ENCODE measurements around the gene ANKS1B.

The ANKS1B gene

DNA sequence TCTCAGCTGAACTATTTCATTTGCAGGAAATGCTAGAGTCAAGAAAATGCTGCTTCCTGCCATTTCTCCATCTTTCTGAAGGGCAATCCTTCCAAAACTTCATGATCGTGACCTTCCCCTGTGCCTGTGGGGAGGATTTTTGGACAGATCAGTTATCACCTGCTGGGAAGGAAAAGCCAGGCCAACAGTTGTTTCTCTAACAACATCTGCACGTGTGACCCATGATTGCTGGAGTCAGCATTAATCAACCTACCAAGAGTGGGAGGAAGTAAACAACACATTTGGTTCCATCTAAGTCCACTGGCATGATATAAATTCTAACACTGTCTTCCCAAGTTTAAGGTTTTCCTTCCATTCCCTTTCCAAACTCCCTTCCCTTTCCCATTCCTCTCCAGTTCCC is 1167.0 kb downstream of the ANKS1B start:
- no peak overlapping the region for H3K4me3 Mint-ChIP-seq
- no peaks in the 10 kb centered on the region for H3K4me1 Mint-ChIP-seq (ENCODE audit: low read depth)
- H3K27me3 Mint-ChIP-seq = peaks cover 12% of the 10 kb centered on the region
- H3K36me3 Mint-ChIP-seq = no peaks in the 10 kb centered on the region
- no peak overlapping the region for H3K27ac Mint-ChIP-seq
- H3K9me3 Mint-ChIP-seq (ENCODE audit: low read depth) = no peaks in the 10 kb centered on the region

DNA sequence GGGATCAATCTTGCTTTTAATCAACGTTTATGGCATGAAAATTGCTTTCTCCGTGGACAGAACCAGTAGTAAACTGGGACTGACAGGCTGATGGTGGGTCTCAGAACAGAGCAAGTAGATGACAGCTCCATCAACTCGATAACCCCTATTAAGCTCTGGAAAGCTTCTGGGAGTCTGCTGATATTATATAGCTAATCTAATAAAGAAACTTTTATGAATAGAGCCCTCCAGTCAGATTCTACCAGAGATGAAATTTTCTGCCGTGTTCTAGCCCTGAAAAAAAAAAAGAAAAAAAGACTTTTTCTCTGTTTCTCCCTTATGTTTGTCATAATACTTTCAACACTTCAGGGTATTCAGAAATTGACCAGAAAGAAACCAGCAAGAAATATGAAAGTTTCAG is 1168.0 kb downstream of the ANKS1B start:
- H3K36me3 Mint-ChIP-seq = no peaks in the 10 kb centered on the region
- H3K4me1 Mint-ChIP-seq (ENCODE audit: low read depth) = no peaks in the 10 kb centered on the region
- H3K9me3 Mint-ChIP-seq (ENCODE audit: low read depth) = no peaks in the 10 kb centered on the region
- peaks cover 12% of the 10 kb centered on the region for H3K27me3 Mint-ChIP-seq
- no peak overlapping the region for H3K27ac Mint-ChIP-seq
- no peak overlapping the region for H3K4me3 Mint-ChIP-seq

DNA sequence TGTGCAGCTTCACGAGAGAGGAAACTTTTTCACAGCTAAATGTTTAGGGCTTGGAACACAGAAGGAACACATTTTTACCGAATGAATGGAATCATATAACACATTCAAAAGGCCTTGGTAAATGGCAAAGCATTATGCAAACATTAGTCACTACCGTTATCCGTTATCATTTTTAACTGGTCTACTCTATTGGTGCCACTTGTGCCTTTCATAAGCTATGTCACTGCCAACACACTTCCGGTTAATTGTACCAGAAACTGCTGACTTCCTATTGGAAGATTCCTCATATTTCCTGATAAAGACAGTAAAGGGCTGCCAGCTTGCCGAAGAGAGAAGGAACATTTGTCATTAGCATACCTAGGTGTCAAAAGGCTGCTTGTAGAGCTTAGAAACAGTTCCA is 1170.5 kb downstream of the ANKS1B start:
- H3K4me1 Mint-ChIP-seq (ENCODE audit: low read depth) = no peaks in the 10 kb centered on the region
- peaks cover 16% of the 10 kb centered on the region for H3K27me3 Mint-ChIP-seq
- H3K9me3 Mint-ChIP-seq (ENCODE audit: low read depth) = no peaks in the 10 kb centered on the region
- no peaks in the 10 kb centered on the region for H3K36me3 Mint-ChIP-seq
- H3K27ac Mint-ChIP-seq = no peak overlapping the region
- no peak overlapping the region for H3K4me3 Mint-ChIP-seq

DNA sequence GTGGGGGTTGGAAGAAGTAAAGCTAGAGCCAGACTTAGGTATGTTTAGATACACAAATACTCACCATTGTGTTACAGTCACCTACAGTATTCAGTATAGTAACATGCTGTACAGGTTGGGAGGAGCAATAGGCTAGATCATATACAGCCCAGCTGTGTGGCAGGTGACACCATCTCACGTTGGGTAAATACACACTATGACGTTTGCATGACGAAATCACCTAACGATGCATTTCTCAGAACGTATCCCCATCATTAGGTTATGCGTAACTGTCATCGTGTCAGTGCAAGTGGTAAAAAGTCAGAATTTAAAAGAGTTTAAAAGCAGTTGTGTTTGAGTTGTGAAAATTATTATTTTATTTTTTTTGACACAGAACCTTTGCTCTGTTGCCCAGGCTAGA is 1172.5 kb downstream of the ANKS1B start:
- H3K9me3 Mint-ChIP-seq (ENCODE audit: low read depth) = no peaks in the 10 kb centered on the region
- H3K4me3 Mint-ChIP-seq = no peak overlapping the region
- no peaks in the 10 kb centered on the region for H3K36me3 Mint-ChIP-seq
- no peaks in the 10 kb centered on the region for H3K4me1 Mint-ChIP-seq (ENCODE audit: low read depth)
- H3K27me3 Mint-ChIP-seq = peaks cover 13% of the 10 kb centered on the region
- no peak overlapping the region for H3K27ac Mint-ChIP-seq

DNA sequence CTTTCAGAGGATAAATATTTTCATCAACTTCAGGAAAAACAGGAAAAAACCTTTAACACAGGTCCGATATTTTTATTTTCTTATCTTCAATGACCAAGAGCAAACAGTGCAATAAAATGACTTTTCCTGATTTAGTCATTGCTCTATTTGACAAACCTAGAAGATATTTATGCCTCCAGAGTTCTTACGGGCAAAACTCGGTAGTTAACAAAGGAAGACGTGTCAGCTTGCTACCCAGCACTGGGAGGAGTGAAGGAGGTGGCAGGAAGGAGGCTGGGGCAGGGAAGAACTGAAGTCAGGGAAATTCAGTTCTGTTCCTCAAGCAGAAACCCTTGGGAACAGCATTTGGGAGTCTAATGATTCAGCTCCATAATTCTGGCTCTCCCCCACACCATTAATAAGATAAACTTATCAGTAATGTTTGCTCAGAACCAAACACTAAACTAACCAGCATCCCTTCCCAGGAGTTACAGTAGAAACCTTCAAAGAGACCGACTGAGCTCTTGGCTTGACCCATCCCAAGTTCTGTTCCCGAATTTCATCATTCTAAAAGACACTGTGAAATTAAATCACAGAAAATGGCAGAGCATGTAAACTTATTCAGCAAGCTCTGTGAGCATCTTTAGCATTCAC is 1176.4 kb downstream of the ANKS1B start:
- no peaks in the 10 kb centered on the region for H3K36me3 Mint-ChIP-seq
- H3K9me3 Mint-ChIP-seq (ENCODE audit: low read depth) = no peaks in the 10 kb centered on the region
- no peak overlapping the region for H3K27ac Mint-ChIP-seq
- H3K4me1 Mint-ChIP-seq (ENCODE audit: low read depth) = no peaks in the 10 kb centered on the region
- H3K27me3 Mint-ChIP-seq = peaks cover 6% of the 10 kb centered on the region
- H3K4me3 Mint-ChIP-seq = no peak overlapping the region

DNA sequence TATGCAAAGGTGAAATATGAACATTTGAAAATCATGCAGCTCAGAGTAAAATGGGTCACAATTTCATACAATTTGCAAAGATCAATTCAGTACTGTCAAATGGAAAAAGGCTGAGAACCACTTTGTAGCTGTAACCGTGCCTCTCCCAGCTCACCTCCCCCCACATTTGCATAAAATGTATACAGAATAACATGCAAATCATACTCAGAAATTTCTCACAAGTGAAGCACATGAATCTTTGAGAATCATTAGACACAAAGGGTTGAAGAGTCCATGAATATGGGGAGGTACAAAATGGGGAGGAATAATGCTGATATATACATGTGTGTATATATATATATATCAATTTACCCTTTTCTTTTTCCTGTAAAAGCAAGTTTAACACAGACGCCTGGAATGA is 1177.5 kb downstream of the ANKS1B start:
- peaks cover 8% of the 10 kb centered on the region for H3K27me3 Mint-ChIP-seq
- H3K9me3 Mint-ChIP-seq (ENCODE audit: low read depth) = no peaks in the 10 kb centered on the region
- H3K4me3 Mint-ChIP-seq = no peak overlapping the region
- no peaks in the 10 kb centered on the region for H3K36me3 Mint-ChIP-seq
- H3K4me1 Mint-ChIP-seq (ENCODE audit: low read depth) = no peaks in the 10 kb centered on the region
- H3K27ac Mint-ChIP-seq = no peak overlapping the region

DNA sequence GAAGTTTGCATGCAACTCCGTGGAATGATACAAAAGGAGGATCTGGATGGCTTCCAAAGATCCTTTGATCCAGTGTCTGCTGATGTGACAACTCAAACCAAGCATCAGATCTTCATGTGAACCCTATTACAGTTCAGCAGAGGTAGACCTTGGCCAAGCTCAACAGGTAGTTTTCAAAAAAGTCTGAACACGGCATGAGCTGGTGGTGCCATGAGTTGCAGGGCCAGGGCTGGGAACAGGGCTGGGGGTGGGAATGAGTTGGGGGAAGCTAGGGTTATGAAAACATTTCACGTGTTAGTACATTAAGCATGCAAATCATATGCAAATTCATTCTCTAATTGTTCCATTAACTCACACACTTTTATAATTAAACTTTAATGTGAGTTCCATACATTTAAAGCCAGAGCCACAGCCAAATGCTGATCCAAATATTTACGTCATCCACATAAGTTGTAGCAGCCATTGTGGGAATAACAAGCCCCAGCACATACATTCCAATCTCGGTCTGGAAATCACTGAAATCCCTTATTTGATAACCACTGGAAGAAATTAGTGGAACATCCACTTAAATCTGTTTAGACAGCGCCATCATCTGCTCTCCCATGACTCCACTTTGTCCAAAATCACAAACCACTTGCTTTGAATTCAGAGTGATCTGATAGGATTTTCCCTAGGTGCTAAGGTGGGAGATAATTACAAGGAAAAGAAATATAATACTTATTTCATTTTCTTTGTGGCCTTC is 1181.1 kb downstream of the ANKS1B start:
- H3K4me3 Mint-ChIP-seq = no peak overlapping the region
- H3K27ac Mint-ChIP-seq = no peak overlapping the region
- H3K9me3 Mint-ChIP-seq (ENCODE audit: low read depth) = no peaks in the 10 kb centered on the region
- H3K27me3 Mint-ChIP-seq = peaks cover 9% of the 10 kb centered on the region
- no peaks in the 10 kb centered on the region for H3K36me3 Mint-ChIP-seq
- no peaks in the 10 kb centered on the region for H3K4me1 Mint-ChIP-seq (ENCODE audit: low read depth)

DNA sequence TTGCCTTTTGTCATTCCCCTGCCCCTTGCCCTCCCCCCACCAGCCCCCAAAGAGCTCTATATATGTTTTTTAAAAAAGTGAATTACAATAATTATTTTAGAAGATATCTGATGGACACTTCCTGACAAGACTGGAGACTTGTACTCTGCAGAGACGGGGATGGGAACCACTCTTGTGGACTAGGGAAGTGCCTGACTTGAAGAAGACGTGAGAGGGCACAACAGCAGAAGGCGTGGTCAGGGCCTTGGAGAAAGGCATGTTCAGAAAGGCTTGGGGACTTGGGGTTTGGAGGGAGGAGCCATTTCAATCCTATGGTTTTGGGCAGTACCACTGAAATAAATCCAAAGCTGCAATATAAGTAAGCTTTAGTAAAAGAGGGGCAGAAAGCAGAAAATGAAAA is 1184.9 kb downstream of the ANKS1B start:
- Mint-ChIP-seq H3K36me3 (no peaks in the 10 kb centered on the region), H3K4me3 (no peak overlapping the region), H3K27me3 (peaks cover 10% of the 10 kb centered on the region), H3K4me1 (ENCODE audit: low read depth) (no peaks in the 10 kb centered on the region), H3K9me3 (ENCODE audit: low read depth) (no peaks in the 10 kb centered on the region), H3K27ac (no peak overlapping the region)

DNA sequence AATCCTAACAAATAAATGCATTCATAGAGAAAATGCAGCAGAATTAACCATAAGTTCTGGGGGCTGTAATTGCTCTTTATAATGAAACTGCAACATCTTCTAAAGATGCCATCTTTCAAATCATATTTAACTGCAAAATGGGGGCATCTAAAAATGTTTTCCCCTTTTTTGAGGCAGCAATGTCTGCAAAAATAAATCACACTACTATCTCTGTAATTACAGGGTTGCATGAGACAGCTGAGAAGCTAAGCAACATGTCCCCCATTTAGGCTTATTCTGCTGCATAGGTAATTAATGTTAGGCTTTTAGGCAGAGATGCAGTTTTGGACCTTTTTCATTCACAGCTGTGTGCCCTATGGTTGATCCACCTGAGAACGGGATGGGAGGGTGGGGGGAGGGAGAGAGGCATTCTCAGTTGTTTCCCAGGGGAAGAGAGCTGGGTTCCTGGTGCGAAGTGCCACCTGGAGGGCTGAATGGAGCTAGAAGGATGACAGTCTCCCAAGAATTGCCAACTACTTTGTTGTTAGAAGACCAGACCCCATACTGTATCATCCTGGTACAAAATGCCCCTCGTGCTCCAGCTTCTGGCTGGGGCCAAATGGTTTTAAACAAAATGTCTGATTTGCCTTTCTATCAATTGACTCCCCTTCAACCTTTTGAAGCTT is 1185.5 kb downstream of the ANKS1B start:
- H3K4me1 Mint-ChIP-seq (ENCODE audit: low read depth) = no peaks in the 10 kb centered on the region
- peaks cover 10% of the 10 kb centered on the region for H3K27me3 Mint-ChIP-seq

DNA sequence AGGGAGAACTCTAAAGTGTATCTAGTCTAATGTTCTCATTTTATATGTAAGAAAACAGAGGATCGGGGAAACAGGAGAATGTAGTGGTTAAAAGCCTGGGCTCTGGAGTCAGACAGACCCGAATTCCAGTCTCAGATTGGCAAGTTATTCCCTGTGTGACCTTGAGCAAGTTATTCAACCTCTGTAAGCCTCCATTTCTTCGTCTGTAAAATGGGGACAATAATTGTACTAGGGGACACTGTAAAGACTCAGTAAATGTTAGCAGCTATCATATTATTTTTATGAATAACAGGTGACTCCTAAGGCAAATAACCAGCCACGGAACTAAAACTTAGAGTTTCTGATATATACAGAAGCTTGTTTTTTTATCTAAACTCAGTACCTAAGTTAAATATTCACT is 1187.5 kb downstream of the ANKS1B start:
- H3K4me3 Mint-ChIP-seq = no peak overlapping the region
- no peak overlapping the region for H3K27ac Mint-ChIP-seq
- peaks cover 11% of the 10 kb centered on the region for H3K27me3 Mint-ChIP-seq
- no peaks in the 10 kb centered on the region for H3K36me3 Mint-ChIP-seq
- no peaks in the 10 kb centered on the region for H3K9me3 Mint-ChIP-seq (ENCODE audit: low read depth)
- H3K4me1 Mint-ChIP-seq (ENCODE audit: low read depth) = no peaks in the 10 kb centered on the region

More for the DNA sequence above, 1185.5 kb downstream of the ANKS1B start:
- H3K4me3 Mint-ChIP-seq = no peak overlapping the region
- no peak overlapping the region for H3K27ac Mint-ChIP-seq
- no peaks in the 10 kb centered on the region for H3K36me3 Mint-ChIP-seq
- no peaks in the 10 kb centered on the region for H3K9me3 Mint-ChIP-seq (ENCODE audit: low read depth)

DNA sequence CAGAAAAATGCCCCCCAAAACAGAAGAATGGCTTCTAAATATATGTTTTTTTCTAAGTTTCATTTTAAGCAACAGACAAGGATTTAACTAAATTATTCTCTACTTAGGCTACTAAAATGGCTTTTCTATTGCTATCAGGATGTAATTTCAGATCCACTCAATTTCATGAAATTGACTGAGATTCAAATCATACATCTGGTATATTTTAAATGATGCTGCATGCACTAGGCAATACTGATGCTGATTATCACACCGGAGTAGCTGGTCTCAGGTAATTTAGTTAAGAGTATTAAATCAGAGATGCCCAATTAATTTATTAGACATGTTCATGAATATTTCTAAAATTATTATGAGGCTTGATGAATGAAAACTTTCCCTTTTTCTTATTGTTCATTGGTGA is 1188.0 kb downstream of the ANKS1B start:
- no peaks in the 10 kb centered on the region for H3K9me3 Mint-ChIP-seq (ENCODE audit: low read depth)
- no peak overlapping the region for H3K27ac Mint-ChIP-seq
- no peak overlapping the region for H3K4me3 Mint-ChIP-seq
- H3K4me1 Mint-ChIP-seq (ENCODE audit: low read depth) = no peaks in the 10 kb centered on the region
- H3K27me3 Mint-ChIP-seq = peaks cover 7% of the 10 kb centered on the region
- no peaks in the 10 kb centered on the region for H3K36me3 Mint-ChIP-seq

DNA sequence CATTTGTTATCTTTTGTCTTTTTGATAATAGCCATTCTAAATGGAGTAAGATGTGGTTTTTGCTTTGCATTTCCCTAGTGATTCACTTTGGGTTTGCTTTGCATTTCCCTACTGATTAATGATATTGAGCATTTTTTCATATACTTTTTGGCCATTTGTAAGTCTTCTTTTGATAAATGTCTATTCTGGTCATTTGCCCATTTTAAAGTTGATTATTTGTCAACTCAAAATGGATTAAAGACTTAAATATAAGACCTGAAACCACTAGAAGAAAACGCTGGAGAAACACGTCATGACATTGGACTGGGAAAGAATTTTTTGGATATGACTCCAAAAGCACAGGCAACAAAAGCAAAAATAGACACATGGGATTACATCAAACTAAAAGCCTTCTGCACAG is 1191.6 kb downstream of the ANKS1B start:
- no peaks in the 10 kb centered on the region for H3K4me1 Mint-ChIP-seq (ENCODE audit: low read depth)
- H3K27me3 Mint-ChIP-seq = peaks cover 10% of the 10 kb centered on the region
- H3K9me3 Mint-ChIP-seq (ENCODE audit: low read depth) = no peaks in the 10 kb centered on the region
- H3K4me3 Mint-ChIP-seq = no peak overlapping the region
- no peaks in the 10 kb centered on the region for H3K36me3 Mint-ChIP-seq
- H3K27ac Mint-ChIP-seq = no peak overlapping the region

DNA sequence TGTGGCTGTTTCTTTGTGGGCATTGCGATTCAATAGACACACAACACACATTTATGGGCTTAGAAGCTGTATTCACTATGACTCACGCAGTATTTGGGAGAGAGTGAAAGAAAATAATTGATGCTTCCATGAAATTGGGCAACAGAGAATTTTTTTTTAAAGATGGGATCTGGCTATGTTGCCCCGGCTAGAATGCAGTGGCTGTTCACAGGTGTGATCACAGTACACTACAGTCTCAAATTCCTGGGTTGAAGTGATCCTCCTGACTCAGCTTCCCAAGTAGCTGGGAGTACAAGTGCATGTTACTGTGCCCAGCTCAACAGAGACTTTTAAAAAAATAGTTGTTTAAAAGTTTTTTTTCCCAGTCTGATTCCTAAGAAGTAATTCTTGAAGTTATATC is 1193.3 kb downstream of the ANKS1B start:
- Mint-ChIP-seq H3K9me3 (ENCODE audit: low read depth) (no peaks in the 10 kb centered on the region), H3K4me1 (ENCODE audit: low read depth) (no peaks in the 10 kb centered on the region), H3K27me3 (peaks cover 10% of the 10 kb centered on the region), H3K36me3 (no peaks in the 10 kb centered on the region), H3K4me3 (no peak overlapping the region), H3K27ac (no peak overlapping the region)

DNA sequence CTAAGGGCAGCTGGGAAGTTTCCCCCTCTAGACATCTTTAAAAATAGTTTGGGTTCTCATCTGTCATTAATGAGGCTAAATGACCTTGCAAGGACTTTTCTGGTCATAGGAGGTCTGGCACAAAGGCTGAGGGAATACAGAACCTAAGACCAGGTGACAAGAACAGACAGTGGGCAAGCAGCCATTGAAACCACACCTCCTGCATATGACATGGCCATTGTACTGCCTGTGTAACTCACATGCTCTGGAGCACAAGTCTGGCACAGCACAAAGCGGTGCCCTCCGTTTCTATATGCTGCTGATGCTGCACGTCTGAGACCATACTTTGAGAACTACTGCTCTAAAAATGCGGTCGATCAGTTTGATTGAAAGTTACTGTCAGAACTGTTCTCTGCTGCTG is 1196.3 kb downstream of the ANKS1B start:
- Mint-ChIP-seq H3K4me3 (no peak overlapping the region), H3K36me3 (no peaks in the 10 kb centered on the region), H3K9me3 (ENCODE audit: low read depth) (no peaks in the 10 kb centered on the region), H3K27ac (no peak overlapping the region), H3K4me1 (ENCODE audit: low read depth) (no peaks in the 10 kb centered on the region), H3K27me3 (peaks cover 17% of the 10 kb centered on the region)

DNA sequence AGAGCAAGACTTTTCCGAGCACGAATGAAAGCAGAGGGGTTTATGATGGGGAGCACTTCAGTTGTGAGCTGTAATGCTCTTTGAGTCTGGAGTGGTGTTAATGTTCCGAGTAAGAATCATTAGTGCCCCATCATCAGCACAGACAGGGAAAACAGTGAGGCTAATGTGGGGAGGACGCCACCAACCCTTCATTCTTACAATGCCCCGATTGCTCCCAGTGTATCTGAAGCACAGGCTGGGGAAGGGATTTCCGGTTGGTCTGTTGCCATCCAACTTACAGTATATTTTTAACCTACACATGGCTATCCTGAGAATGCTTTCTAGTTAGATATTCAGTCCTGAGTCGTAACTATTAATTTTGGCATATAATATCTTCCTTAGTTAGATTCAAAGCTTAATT is 1198.1 kb downstream of the ANKS1B start:
- no peak overlapping the region for H3K4me3 Mint-ChIP-seq
- H3K36me3 Mint-ChIP-seq = no peaks in the 10 kb centered on the region
- no peak overlapping the region for H3K27ac Mint-ChIP-seq
- no peaks in the 10 kb centered on the region for H3K9me3 Mint-ChIP-seq (ENCODE audit: low read depth)
- peaks cover 15% of the 10 kb centered on the region for H3K27me3 Mint-ChIP-seq
- H3K4me1 Mint-ChIP-seq (ENCODE audit: low read depth) = no peaks in the 10 kb centered on the region

Measured in activated naive CD8-positive, alpha-beta T cell (primary cell).